ENCODE results near the gene MCF2L2. TPM values are rescaled to one million over a fixed set of nuclear protein-coding genes. Genes with fewer than 3 reads are reported as not detected.

The MCF2L2 gene
- polyA plus RNA-seq, 2 of the 4 experiments (the other 2 are of a cell fraction): 0.03 to 0.05 TPM

- FAIRE-seq (no peak), DNase-seq (ENCODE audit: low read depth in 1 of 2, low spot score in 1 of 2) (peak in 1 of 2 experiments; percentile 45), ATAC-seq (no peak)
- Histone ChIP-seq H3K4me2 (peak overlapping the region; percentile 14; the same call in 2 of the 3 replicates), H3K9me3 (no peaks in the 10 kb centered on the region; the same call in 2 of the 3 replicates), H3K27ac (peak overlapping the region; percentile 43 to 44; a peak in 5 of 6 replicates), H3K4me1 (peaks cover 39% of the 10 kb centered on the region), H3K4me3 (no peak overlapping the region)
- ChIA-PET POLR2A (interaction anchor here (1.2 kb wide), 1 partner anchor 91 kb away, joined by 3 read pairs; no protein-coding TSS in a partner anchor), CTCF (interaction anchor here (0.7 to 1.0 kb wide), 3 partner anchors 12 to 107 kb away, joined by 3 read pairs; no protein-coding TSS in a partner anchor)
- TF ChIP-seq, protein P1, sequence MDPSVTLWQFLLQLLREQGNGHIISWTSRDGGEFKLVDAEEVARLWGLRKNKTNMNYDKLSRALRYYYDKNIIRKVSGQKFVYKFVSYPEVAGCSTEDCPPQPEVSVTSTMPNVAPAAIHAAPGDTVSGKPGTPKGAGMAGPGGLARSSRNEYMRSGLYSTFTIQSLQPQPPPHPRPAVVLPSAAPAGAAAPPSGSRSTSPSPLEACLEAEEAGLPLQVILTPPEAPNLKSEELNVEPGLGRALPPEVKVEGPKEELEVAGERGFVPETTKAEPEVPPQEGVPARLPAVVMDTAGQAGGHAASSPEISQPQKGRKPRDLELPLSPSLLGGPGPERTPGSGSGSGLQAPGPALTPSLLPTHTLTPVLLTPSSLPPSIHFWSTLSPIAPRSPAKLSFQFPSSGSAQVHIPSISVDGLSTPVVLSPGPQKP (IDR thresholded peaks at IDR 0.05; ENCODE audit: low read depth, low read length): no peak
- TF ChIP-seq GATA3 (IDR thresholded peaks at IDR 0.05; ENCODE audit: borderline replicate concordance): peak; percentile 49
- 33% methylated on average over 4 of the region's 4 CpGs for WGBS (ENCODE audit: missing lambda C conversion rate)
These were observed 136.9 kb downstream of the MCF2L2 start for GRCh38 chr3:183291497-183292031.

- no peak for TF ChIP-seq E2F6 (IDR thresholded peaks at IDR 0.05; ENCODE audit: borderline replicate concordance, low read depth)
- TF ChIP-seq ZNF302 (CRISPR knock-in tag; IDR thresholded peaks at IDR 0.05): no peak
- FAIRE-seq (no peak), DNase-seq (ENCODE audit: low read depth in 1 of 2, low spot score in 1 of 2) (no peak), ATAC-seq (no peak)
- 100% methylated on average over 2 of the region's 2 CpGs for WGBS (ENCODE audit: missing lambda C conversion rate)
- Histone ChIP-seq H3K9me3 (no peaks in the 10 kb centered on the region), H3K4me2 (no peak overlapping the region), H3K27ac (peak overlapping the region in 1 of 2 experiments; percentile 17; a peak in 1 of 6 replicates), H3K4me3 (no peak overlapping the region), H3K4me1 (peaks cover 42% of the 10 kb centered on the region)
- CTCF ChIA-PET: interaction anchor here (1.2 kb wide), 1 partner anchor 92 kb away, joined by 3 read pairs; no protein-coding TSS in a partner anchor
- POLR2A ChIA-PET: no interaction called here
These were observed 138.2 kb downstream of the MCF2L2 start for GRCh38 chr3:183290216-183290615.

DNA sequence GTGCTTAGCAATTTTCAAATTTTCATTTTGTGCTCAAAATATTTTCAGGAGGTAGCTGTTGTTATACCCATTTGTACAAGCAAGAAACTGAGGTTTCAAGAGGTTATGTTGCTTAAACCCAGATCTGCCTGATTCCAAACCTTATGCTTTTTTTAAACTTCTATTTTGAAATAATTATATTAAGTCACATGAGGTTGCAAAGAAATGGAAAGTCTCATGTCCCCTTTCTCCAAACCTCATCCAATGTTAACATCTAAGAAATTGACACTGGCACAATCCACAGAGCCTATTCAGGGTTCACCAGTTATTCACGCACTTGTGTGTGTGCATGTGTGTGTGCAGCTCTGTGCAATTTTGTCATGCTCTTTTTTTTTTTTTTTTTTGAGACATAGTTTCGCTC lies 140.3 kb downstream of the MCF2L2 start:
- Histone ChIP-seq H3K4me1 (peaks cover 45% of the 10 kb centered on the region), H3K4me3 (no peak overlapping the region), H3K27ac (peak overlapping the region; percentile 77 to 85), H3K4me2 (peak overlapping the region; percentile 78), H3K9me3 (no peaks in the 10 kb centered on the region)
- TF ChIP-seq CHD4 (IDR thresholded peaks at IDR 0.05; ENCODE audit: borderline replicate concordance) (no peak), CBX8 (IDR thresholded peaks at IDR 0.05) (no peak), RNF2 (IDR thresholded peaks at IDR 0.05; ENCODE audit: borderline replicate concordance, low read depth) (no peak), MAFK (IDR thresholded peaks at IDR 0.05; ENCODE audit: partially characterized antibody) (no peak), RAD21 (conservative IDR thresholded peaks at IDR 0.05 in 1 of 2, IDR thresholded peaks at IDR 0.05 in 1 of 2) (no peak), ZFP36 (IDR thresholded peaks at IDR 0.05; ENCODE audit: borderline replicate concordance, partially characterized antibody) (no peak), MAX (IDR thresholded peaks at IDR 0.05) (no peak), HOXA7 (CRISPR knock-in tag; IDR thresholded peaks at IDR 0.05) (no peak), JUN (IDR thresholded peaks at IDR 0.05) (no peak), BHLHE40 (IDR thresholded peaks at IDR 0.05; ENCODE audit: low read depth, low read length) (no peak), POLR2AphosphoS2 (conservative IDR thresholded peaks at IDR 0.05; ENCODE audit: low read length) (no peak), NFE2L2 (conservative IDR thresholded peaks at IDR 0.05; ENCODE audit: low read length) (no peak), CHD2 (IDR thresholded peaks at IDR 0.05; ENCODE audit: low read length, partially characterized antibody) (no peak)
- 85% methylated on average over 2 of the region's 2 CpGs for WGBS (ENCODE audit: missing lambda C conversion rate)
- ChIA-PET CTCF (interaction anchor here (0.7 kb wide), 1 partner anchor 18 kb away, joined by 3 read pairs; no protein-coding TSS in a partner anchor), POLR2A (interaction anchor here (0.7 kb wide), 1 partner anchor 83 kb away, joined by 4 read pairs; no protein-coding TSS in a partner anchor)
- FAIRE-seq (no peak), DNase-seq (ENCODE audit: low read depth in 1 of 2, low spot score in 1 of 2) (no peak), ATAC-seq (no peak)
